K562 (cell line): ENCODE data around the gene ZBTB18. TPM values are rescaled to one million over a fixed set of nuclear protein-coding genes. Genes with fewer than 3 reads are reported as not detected.

Source experiments
- ATF6 ChIP-seq: sonication (generic); formaldehyde crosslinking; IDR thresholded peaks from 2 replicates; pipeline ENCODE4 v1.4.0; 2020; ENCODE audit warnings: mild to moderate bottlenecking, missing genetic modification reagents
- DEAF1 ChIP-seq: fragments of 450-650 bp; formaldehyde crosslinking; IDR thresholded peaks from 2 replicates; pipeline ENCODE4 v1.4.0; 2020; ENCODE audit warnings: mild to moderate bottlenecking, moderate library complexity
- GABPB1 ChIP-seq: sonication (generic); formaldehyde crosslinking; IDR thresholded peaks from 2 replicates; pipeline ENCODE4 v1.8.0; 2022; ENCODE audit warnings: mild to moderate bottlenecking, missing genetic modification reagents
- GATAD2A ChIP-seq: fragments of 450-650 bp; IDR thresholded peaks from 2 replicates; pipeline ENCODE4 v1.6.1; 2017
- HSF4 ChIP-seq: fragments of 250-450 bp; sonication (Bioruptor Pico); IDR thresholded peaks from 2 replicates; pipeline ENCODE4 v2.1.2; 2022; ENCODE audit warnings: mild to moderate bottlenecking, moderate library complexity, borderline replicate concordance
- MGA ChIP-seq: fragments of 450-650 bp; IDR thresholded peaks from 2 replicates; pipeline ENCODE4 v1.6.1; 2016; ENCODE audit warnings: mild to moderate bottlenecking, moderate library complexity
- MYC ChIP-seq, 2 experiments: fragments of 250-450 bp in 1 of 2; sonication (Bioruptor Pico) in 1 of 2; IDR thresholded peaks; 2 replicates each; pipeline versions ENCODE4 v1.5.1 to v1.6.1; 2012 to 2021; ENCODE audit warnings: low read depth in 2 of 2, borderline replicate concordance in 1 of 2, improper control_type of control experiment in 1 of 2, low read length in 1 of 2, mild to moderate bottlenecking in 1 of 2, moderate library complexity in 1 of 2
- NR1H2 ChIP-seq: sonication (generic); formaldehyde crosslinking; IDR thresholded peaks from 2 replicates; pipeline ENCODE4 v1.4.0; 2020; ENCODE audit warnings: mild to moderate bottlenecking, missing genetic modification reagents
- RCOR1 ChIP-seq, 2 experiments: IDR thresholded peaks; 2 replicates each; pipeline ENCODE4 v1.6.1; 2012; ENCODE audit warnings: low read depth in 2 of 2, low read length in 2 of 2, borderline replicate concordance in 1 of 2, improper control_type of control experiment in 1 of 2
- TBL1XR1 ChIP-seq, 2 experiments: IDR thresholded peaks; 2 replicates each; pipeline ENCODE4 v1.6.1; 2012; ENCODE audit warnings: improper control_type of control experiment in 2 of 2, low read length in 2 of 2, mild to moderate bottlenecking in 1 of 2
- ZBED1 ChIP-seq: IDR thresholded peaks from 2 replicates; pipeline ENCODE4 v1.6.1; 2014
- ZFP1 ChIP-seq: fragments of 450-650 bp; formaldehyde crosslinking; IDR thresholded peaks from 2 replicates; pipeline ENCODE4 v1.4.0; 2020; ENCODE audit warnings: mild to moderate bottlenecking, mixed read lengths
- polyA plus RNA-seq, 8 experiments: library from polyadenylated mRNA; depleted of rRNA in 4 of 8; stranded (reverse) in 5 of 8; unstranded in 3 of 8; fragments of >200 nt; fragmentation: Nextera tagmentation in 2 of 8; fragmentation: Illumina TruSeq in 1 of 8; extraction: Ambion mirVana in 2 of 8; extraction: Trizol in 1 of 8; gene quantifications; 2 replicates each; pipeline versions ENCODE4 v1.2.1 to v1.2.3, GENCODE V29; 2011 to 2014; ENCODE audit warnings: inconsistent platforms in 1 of 8, missing spikeins in 1 of 8
- total RNA-seq, 7 experiments: library from RNA; depleted of rRNA in 6 of 7; stranded (reverse); fragments of >200 nt in 6 of 7; fragmentation: Illumina TruSeq in 2 of 7; extraction: Trizol in 2 of 7; gene quantifications; 2 replicates each; pipeline versions ENCODE4 v1.2.1 to v1.2.3, GENCODE V29; 2011 to 2021; ENCODE audit warnings: low replicate concordance in 1 of 7

ZBTB18 gene
- total and polyA plus RNA-seq, 9 of the 15 experiments (the other 6 are each of a cell fraction or from before 2014, with no cell fraction given): 0.13 to 2.6 (median 1.6) TPM

GRCh38 chr1:244011271-244011670, 39.8 kb upstream of the ZBTB18 start (continued):
- TF ChIP-seq DEAF1 (CRISPR knock-in tag) (no peak), NR1H2 (CRISPR knock-in tag) (no peak), ATF6 (CRISPR knock-in tag) (no peak), MYC (IDR thresholded peaks at IDR 0.05; ENCODE audit: low read depth, low read length) (no peak), MYC (CRISPR knock-in tag; IDR thresholded peaks at IDR 0.05; ENCODE audit: borderline replicate concordance, low read depth) (no peak), GATAD2A (no peak), ZBED1 (no peak), TBL1XR1 (IDR thresholded peaks at IDR 0.05; ENCODE audit: low read length in 2 of 2) (no peak), MGA (no peak), GABPB1 (no peak), HSF4 (CRISPR knock-in tag) (no peak), RCOR1 (IDR thresholded peaks at IDR 0.05; ENCODE audit: borderline replicate concordance in 1 of 2, low read depth in 2 of 2, low read length in 2 of 2) (no peak), ZFP1 (CRISPR knock-in tag) (no peak)
- TF ChIP-seq, all 486 proteins: peak for 0
